NCI-H524 (cell line): ENCODE measurements around the gene PUM2.
A peak's percentile ranks its signal among the peaks of the same experiment; 100 is the strongest.

Experiments used
- DNase-seq, 2 experiments: peaks; one replicate each; lab custom pipeline; 2025; lab: John Stamatoyannopoulos, UW

Gene PUM2

DNA sequence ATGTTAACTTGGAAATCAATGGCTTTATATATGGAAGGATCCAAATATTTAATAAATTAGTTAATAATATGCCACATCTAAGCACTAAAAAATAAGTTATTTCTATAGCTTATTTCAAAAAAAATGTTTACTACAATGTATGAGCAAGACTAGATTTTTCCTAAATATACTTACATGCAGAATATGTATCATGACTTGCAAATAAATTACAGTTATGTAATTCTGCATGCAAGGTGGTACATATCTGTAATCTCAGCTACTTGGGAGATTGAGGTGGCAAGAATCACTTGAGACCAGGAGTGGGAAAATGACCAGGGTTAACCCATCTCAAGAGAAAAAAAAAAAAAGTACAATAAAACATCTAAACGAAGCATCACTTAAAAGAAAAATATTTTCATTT is 11.6 kb downstream of the PUM2 start:
- no peak for DNase-seq

DNA sequence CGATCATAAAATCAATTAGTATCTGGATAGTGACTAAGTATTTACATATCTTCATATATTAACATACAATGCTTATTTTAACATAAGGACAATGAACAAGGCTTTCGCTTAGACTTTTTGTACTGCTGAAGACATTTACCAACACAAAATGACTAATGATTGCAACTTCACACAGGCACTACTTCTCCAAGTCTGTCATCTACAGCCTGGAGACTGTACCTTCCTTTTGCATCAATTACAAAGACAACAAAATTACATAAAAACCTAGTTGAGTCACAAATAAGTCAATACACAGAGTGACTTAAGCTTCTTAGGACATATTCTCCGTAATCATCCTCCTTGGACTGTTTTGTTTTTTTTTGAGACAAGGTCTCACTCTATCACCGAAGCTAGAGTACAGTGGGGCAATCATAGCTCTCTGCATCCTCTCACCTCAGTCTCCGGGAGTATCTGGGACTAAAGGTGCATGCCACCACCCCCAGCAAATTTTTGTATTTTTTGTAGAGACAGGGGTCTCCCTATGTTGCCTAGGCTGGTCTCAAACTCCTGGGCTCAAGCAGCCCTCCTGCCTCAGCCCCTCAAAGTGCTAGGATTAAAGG is 15.9 kb downstream of the PUM2 start:
- DNase-seq = no peak

DNA sequence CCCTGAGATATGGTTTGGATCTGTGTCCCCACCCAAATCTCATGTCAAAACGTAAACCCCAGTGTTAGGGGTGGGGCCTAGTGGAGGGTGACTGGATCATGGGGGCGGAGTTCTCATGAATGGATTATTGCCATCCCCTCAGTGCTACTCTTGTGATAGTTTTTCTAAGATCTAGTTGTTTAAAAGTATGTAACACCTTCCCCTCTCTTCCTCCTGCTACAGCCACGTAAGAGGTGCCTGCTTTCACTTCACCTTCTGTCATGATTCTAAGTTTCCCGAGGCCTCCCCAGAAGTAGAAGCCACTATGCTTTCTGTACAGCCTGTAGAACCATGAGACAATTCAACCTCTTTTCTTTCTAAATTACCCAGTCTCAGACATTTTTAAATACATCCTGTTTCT is 16.9 kb downstream of the PUM2 start:
- no peak for DNase-seq

GRCh38 chr2:20330192-20330591 is 20.5 kb downstream of the PUM2 start:
- no peak for DNase-seq

DNA sequence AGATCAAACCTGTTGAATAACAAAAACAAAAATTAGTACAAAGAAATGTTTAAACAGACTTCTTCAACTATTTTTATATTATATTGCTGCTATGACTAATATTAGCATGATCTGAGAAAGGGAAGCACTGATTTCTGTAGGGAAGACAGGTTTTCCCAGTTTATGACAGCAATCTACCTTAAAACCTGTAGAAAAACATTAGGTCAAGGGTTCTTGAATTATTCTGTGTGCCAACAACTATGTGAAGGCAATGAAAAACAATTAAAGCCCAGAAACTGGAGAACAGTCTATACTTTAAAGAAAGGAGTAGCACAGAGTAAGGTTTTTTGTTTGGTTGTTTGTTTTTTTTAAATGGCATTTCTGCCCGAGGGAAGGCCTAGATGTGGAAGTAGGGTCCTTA is 23.3 kb downstream of the PUM2 start:
- no peak for DNase-seq

- peak; percentile 41 to 73 for DNase-seq
Observed at GRCh38 chr2:20326163-20326780, 24.4 kb downstream of the PUM2 start.

GRCh38 chr2:20322527-20323300 is 27.9 kb downstream of the PUM2 start:
- no peak for DNase-seq

DNA sequence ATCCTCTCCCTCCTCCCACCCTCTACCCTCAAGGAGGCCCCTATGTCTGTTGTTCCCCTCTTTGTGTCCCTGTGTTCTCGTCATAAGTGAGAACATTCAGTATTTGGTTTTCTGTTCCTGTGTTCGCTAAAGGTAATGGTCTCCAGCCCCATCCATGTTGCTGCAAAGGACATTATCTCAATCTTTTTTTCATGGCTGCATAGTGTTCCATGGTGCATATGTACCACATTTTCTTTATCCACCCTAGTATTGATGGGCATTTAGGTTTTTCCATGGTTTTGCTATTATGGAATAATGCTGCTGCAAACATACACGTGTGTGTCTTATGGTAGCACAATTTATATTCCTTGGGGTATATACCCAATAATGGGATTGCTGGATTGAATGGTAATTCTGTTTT is 33.0 kb downstream of the PUM2 start:
- DNase-seq = no peak

- no peak for DNase-seq
Observed at GRCh38 chr2:20317197-20317596, 33.4 kb downstream of the PUM2 start.

DNA sequence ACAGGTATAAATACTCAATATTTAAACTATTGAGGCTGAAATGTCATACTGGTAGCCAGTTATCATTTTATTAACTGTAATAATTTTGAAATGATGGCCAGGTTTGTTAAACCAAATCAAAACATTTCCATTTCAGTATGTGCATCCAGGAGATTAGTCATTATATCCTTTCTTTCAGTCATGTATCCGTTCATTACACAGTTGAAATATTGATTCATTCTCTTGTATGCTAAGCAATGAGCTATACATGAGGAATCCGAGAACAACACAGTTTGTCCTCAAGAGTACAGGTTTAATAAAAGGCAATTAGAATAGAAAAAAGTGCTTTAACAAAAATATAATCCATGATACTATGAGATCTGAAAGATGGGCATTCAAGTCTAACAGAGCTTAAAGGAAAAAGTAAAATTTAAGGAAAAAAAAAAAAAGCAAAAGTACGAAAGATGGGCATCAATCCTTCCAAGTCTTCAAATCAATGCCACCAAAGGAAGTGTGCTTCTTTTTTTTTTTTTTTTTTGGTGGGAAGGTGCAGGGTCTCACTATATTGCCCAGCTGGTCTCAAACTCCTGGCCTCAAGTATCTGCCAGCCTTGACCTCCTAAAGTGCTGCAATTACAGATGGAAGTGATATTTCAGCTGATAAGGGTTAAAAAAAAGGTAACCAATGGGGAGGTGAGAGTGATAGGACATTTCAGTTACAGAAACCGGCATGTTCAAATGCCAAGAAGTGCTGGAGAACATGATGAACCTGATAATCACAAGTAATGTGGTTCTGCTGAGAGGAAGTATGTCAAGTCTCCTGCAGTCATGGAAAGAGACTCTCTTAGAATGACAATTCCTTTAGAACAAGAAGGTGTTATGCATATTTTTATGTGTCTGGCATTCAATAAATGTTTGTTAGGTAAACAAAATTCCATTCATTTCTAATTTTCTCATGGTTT is 35.8 kb downstream of the PUM2 start:
- DNase-seq = no peak

DNA sequence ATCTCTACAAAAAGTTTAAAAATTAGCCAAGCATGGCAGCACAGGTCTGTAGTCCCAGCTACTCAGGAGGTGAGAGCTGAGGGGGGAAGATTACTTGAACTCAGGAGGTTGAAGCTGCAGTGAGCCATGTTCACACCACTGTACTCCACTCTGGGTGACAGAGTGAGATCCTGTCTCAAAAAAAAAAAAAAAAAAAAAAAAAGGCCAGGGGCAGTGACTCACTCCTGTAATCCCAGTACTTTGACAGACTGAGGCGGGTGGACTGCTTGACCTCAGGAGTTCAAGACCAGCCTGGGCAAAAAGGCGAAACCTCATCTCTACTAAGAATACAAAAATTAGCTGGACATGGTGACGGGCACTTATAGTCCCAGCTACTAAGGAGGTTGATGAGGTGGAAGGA is 37.0 kb downstream of the PUM2 start:
- DNase-seq = no peak

GRCh38 chr2:20309001-20309400 is 41.6 kb downstream of the PUM2 start:
- no peak for DNase-seq

- no peak for DNase-seq
Observed at GRCh38 chr2:20307311-20307710, 43.3 kb downstream of the PUM2 start.

- no peak for DNase-seq
Observed at GRCh38 chr2:20304411-20304810, 46.2 kb downstream of the PUM2 start.

- no peak for DNase-seq
Observed at GRCh38 chr2:20303966-20304365, 46.7 kb downstream of the PUM2 start.

DNA sequence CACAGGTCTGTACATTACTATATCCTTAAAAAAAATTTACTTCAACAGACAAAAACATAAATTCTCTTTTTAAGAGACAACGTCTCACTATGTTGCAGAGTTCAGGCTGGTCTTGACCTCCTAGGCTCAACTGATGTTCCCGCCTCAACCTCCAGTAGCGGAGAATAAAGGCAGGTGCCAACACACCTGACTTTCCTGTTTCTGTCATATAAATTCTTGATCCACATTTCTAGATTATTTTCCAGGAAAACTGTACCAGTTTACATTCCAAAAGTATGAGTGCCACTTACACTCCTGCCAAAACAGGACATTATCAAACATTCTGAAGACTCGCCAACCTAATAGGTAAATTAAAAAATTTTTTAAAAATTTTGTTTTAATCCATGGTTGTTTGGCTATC is 48.6 kb downstream of the PUM2 start:
- DNase-seq = no peak

GRCh38 chr2:20300656-20301055 is 50.0 kb downstream of the PUM2 start:
- DNase-seq = no peak

DNA sequence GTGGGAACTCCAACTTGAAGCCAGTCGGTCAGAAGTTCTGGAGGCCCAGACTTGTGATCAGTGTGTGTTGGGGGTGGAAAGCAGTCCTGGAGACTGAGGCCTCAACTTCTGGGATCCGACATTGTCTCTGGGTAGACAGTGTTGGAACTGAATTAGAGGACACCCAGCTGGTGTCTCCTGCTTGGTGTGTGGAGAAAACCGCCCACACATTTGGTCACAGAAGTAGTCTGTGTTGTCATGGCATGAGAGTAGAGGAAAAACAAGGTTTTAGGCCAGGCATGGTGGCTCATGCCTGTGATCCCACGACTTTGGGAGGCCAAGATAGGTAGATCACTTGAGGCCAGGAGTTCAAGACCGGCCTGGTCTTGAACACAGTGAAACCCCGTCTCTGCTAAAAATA is 51.5 kb downstream of the PUM2 start:
- DNase-seq = no peak

DNA sequence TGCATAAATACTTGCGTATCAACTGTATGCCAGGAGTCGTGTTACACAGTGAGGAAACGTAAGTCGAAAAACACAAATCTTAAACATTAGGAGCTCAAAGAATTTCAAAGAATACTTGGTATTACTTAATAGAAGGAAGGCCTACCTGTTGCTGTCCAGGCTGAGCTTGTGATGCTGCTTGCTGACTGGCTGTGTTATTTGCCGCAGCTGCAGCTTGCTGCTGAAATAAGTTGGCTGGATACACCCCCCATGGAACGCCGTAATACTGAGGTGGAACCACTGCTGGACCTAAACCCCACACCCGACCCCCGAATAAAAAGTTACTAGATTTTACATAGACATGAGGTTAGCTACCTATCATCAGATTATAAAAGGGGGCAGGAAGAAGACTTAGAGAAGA is 56.4 kb downstream of the PUM2 start:
- no peak for DNase-seq

GRCh38 chr2:20292984-20293383 is 57.7 kb downstream of the PUM2 start:
- no peak for DNase-seq

GRCh38 chr2:20291846-20292408 is 58.7 kb downstream of the PUM2 start:
- no peak for DNase-seq

DNA sequence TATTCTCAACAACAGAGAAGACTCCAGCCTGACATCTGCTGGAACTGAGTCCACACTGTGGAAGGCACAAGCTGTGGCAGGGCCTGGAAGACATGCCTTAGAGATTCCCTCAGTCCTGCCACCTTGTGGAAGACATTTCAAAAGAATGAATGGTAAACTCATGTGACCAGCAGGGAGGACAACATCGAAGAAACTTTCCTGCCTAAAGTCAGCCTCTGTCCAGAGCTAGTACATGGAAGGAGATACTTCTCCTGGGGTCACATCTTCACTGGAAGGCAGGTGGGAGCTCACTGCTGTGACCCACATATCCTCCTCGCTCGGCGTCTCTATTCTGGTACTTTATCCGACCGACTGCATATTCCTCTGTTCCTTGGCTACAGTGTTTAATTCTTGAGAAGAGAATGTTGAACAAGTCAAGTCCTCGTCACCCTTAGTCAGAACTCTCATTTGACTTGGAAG is 59.5 kb downstream of the PUM2 start:
- peak; percentile 30 to 82 for DNase-seq
